IPS DF 4.7 (cell line): Measurements from ENCODE around the gene FABP6.
"Not testable (repeated sequence)": the region's sequence is repeated elsewhere in the genome, so short reads cannot be mapped to it uniquely, and the experiment has no call there.

Source experiments
- DNase-seq: peaks from one replicate; pipeline ENCODE4 v3.0.0-alpha.2; 2013; ENCODE audit warnings: low spot score; ENCODE audit errors: extremely low read depth

The FABP6 gene, protein sequence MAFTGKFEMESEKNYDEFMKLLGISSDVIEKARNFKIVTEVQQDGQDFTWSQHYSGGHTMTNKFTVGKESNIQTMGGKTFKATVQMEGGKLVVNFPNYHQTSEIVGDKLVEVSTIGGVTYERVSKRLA

DNA sequence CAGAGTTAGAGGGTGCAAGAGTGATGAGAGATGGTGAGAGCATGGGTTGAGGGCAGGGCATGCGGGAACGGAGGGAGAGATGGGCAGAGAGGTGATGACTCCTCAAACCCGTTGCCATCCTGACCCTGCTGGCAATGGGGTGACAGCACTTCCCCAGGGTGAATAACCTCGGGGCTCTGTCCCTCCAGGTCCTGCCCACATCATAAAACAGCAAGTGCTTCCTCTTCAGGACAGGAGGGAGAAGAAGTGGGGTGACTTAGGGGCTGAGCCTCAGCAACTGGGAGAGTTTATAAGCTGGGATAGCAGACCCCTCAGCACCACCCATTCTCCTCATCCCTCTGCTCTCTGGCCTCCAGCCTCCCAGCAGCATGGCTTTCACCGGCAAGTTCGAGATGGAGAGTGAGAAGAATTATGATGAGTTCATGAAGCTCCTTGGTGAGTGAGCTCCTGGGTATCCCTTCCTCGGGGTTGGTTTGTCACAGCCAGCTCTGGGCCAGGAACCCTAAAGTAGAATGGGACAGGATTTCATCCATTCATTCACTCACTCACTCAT is at the start of gene FABP6:
FABP6 (plus strand) TSS at position 317 of the 553 bp plus-strand sequence; CDS start at position 369, 52 bp downstream.
- no peak for DNase-seq

DNA sequence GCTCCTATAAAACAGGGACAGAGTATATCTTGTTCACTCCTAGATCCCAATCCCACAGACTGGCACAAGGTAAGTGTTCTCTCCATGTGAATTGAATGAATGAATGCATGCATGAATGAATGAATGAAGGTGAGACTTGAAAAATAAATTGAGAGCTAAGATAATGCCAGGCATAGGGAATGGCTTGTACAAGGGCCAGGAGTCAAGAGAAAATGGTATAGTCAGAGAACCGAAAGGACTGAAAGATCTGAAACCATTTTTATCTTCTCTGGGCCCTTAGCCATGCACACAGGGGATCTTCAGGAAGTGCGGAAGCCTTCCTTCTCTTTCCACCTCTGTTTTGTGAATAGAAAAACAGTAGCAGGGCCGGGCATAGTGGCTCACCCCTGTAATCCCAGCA is 48.4 kb upstream of the FABP6 start:
- DNase-seq: no peak

DNA sequence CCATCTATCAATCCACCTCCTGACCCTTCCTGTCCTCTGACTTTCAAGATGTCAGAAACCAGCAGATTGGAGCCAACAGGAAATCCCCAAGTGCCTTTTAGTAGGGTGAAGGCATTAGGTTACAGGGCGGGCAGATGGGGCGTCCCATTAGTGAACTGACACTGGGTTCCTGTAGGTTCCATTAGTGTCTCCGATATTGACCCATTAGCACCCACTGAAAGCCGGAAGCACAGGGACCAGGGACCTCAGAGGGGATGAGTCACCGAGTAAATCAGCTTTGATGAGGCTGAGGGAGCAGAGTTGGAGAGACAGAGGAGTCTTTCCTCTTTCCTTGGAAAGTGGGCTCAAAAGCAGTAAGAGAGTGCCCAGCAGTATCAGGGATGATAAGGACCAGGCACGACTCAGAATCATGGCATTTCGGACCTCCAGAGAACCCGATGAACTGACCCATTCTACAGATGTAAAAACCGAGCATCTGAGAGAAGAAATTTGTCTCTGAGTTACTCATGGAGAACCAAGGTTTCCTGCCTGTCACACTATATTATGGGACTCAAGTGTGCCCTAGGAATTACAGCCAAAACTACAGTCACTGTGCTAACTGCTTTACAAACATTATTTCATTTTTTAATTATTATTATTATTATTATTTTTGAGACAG is 47.2 kb upstream of the FABP6 start:
- DNase-seq: no peak

DNA sequence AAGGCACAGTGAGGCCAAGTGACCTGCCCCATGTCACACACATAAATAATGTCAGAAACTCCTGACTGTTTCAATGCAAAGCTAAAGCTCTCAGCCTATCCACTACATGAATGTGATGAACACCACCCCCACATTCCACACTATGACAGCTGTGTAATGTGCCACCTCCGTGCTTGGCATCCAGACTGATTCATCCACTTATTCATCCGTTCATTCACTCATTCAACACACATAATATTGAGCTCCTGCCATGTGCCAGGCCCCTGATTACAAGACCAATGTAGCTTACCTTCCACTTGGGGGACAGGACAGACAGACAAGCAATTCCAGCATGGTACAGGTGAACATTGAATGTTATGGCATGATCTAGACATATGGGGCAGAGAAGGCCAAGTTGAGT is 46.2 kb upstream of the FABP6 start:
- no peak for DNase-seq

DNA sequence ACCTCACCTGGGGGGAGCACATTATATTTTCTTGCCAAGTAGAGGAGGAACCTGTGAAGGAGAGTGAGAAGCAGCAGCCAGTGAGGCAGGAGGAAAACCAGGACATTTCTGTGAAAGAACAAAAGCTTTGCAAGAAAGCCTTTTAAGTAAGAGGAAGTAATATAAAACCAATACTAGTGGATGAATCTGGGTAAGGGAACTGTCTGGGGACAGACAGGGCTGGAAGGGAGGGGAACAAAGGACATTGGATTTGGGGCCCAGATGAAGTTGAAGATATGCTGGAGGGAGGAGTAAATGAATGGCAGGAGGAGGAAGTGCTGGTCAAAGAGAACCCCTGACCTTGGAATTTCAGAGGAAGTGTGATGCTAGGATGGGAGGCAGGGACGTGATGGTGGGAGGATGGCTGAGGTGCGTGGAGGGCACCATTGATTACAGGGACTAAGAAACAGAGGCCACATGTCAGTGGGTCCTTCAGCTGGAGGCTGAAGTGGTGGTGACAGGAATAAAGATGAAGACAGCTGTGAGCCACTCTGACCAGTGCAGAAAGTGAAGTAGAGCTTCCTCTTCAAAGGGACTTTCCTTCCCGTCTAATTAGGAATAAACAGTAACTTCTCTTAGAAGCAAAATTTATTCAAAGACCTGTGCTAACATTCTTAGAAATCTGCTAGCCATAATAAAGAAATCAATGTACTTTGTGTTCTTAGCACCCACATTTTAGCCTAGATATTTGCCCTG is 43.5 kb upstream of the FABP6 start:
- no peak for DNase-seq

DNA sequence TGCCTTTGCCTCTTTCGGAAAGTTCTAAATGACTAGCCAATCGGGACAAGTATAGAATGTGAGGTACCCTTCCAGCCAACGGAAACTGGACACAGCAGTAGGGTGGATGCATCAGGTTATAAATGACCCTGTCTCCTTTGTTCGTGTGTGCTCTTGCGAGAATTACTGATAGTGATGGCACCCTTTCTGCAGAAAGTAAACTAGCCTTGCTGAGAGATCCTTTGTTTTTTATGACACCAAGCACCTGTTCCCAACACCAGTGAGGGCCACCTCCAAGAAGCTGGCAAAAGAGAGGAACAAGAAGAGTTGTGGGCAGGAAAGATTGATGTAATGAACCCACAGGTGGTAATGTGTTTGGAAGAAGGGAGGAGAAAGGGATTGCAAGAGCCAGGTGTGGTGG is 42.8 kb upstream of the FABP6 start:
- no peak for DNase-seq

DNA sequence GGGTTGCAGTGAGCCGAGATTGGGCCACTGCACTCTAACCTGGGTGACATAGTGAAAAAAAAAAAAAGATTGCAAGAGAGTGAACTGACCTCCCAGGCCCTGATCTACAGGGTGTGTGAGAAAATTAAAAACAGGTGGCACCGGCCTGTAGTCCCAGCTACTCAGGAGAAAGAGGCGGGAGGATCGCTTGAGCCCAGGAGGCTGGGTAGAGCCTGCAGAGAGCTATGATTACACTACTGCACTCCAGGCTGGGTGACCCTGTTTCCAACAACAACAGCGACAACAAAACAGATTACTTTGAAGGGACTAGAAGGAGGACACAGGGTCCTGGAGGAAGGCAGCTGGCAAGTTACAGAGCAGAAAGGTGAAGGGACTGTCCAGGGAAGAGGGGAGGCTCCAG is 42.2 kb upstream of the FABP6 start:
- no peak for DNase-seq

DNA sequence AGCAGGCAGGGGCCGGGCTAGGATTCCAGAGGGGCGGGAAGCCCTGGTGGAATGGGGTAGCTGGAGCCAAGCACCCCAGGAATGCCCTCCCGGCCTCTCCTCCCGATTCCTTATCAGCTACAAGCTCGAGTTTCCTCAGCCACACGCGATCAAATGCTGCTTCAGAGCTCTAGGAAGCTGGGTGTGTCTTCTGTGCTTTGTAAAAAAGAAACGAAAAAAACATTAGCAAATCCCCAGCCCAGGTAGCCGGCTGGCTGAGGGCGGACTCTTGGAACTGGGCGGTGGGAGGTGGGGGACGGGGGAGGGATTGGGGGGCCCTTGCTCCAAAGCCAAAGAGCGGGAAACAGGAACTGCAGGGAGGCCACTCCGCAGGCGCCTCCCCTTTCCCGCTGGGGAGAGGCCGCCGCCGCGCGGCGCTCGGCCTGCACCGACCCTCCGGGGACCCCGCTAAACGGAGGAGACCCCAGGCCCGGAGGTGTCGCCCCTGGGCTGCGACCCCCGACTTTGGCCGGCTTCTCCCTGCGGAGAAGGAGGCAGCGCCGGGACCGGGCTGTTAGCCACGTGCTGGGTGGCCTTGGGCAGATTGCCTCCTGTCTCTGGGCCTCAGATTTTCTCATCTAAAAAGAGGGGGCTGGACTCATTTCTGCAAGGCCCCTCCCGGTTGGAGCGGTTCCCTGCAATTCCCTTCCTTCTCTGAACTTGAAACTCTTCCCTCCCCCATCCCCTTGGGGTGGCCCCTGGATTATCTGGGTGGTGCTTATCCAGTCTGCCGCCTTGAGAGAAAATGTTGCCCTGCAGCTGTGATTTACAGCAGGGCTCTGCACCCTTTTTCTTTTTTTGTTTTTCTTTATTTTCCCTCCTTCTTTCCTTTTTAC is 40.9 kb upstream of the FABP6 start:
- DNase-seq: no peak

DNA sequence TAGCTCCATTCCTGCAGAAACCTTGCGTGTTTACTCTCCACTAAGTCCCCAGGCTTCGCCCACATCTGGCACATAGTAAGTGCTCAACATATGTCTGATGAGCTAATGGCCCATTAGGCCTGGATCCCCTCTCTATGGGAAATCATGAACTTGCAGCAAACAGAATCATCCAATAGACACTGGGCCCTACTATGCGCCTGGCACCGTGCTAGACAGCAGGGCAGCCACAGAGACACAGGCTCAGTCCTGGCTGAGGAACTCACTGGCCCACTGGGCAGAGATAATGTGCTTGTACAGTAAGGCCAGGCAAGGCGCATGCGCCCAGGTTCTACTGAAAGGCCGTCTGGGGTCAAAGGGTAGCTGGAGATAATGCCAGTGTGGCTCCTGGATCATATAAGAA is 36.9 kb upstream of the FABP6 start:
- no peak for DNase-seq

DNA sequence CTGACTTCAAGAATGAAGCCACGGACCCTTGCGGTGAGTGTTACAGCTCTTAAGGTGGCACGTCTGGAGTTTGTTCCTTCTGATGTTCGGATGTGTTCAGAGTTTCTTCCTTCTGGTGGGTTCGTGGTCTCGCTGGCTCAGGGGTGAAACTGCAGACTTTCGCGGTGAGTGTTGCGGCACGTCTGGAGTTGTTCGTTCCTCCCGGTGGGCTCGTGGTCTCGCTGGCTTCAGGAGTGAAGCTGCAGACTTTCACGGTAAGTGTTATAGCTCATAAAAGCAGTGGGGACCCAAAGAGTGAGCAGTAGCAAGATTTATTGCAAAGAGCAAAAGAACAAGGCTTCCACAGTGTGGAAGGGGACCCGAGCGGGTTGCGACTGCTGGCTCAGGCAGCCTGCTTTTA is 36.2 kb upstream of the FABP6 start:
- not testable (repeated sequence) for DNase-seq

DNA sequence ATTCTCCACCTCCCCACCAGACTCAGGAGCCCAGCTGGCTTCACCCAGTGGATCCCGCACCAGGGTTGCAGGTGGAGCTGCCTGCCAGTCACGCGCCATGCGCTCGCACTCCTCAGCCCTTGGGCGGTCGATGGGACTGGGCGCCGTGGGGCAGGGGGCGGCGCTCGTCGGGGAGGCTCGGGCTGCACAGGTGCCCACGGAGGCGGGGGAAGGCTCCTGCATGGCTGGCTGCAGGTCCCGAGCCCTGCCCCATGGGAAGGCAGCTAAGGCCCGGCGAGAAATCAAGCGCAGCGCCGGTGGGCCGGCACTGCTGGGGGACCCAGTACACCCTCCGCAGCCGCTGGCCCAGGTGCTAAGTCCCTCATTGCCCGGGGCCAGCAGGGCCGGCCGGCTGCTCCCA is 35.5 kb upstream of the FABP6 start:
- DNase-seq: not testable (repeated sequence)

DNA sequence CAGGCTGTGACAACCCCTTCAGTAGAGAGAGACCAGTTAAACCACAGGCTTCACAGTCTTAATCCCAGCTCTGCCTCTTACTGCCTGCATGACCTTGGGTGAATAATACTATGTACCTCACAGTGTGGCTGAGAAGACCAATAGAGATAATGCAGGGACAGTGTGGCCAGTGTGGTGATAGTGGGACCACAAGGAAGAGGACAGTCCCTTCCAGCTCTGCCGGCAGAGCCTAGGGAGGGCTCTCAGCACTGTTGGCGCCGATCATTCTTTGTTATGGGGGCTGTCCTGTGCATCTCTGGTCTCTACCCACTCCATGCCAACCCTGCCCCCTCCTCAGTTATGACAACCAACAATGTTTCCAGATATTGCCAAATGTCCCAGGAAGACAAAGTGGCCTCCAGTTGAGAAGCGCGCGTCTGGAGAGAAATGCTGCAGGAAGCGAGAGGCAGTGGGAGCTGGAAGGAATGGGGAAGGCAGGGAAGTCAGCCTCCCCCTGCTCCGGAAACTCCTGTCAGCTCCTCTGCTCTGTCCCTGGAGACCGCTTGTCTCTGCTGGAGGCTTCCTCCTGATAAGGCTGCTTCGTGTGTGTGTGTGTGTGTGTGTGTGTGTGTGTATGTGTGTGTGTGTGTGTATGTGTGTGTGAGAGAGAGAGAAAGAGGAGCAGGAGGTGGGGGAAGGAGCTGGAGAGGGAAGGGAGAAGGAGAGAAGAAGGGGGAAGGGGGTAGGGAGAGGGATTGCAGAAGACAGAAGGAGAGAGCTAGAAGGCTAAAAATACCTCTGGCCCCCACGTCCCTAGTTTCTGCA is 31.8 kb upstream of the FABP6 start:
- no peak for DNase-seq

DNA sequence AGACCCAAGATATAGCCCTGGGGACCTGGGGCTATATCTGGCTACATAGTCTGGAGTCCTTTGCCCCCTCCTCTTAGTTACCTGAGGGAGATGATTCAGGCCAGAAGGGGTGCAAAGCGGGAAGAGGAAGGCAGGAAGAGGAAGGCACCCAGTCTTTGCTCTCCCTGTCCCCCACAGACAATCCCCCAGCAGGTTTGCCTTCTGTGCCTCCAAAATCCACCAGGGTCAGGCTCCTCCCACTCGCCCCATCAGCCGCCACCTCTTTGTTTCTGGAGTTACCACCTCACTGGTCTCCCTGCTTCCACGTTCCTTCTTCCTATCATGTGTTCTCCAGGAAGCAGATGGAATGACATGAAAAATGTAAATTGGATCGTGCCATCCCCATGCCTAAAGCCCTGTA is 31.2 kb upstream of the FABP6 start:
- no peak for DNase-seq

DNA sequence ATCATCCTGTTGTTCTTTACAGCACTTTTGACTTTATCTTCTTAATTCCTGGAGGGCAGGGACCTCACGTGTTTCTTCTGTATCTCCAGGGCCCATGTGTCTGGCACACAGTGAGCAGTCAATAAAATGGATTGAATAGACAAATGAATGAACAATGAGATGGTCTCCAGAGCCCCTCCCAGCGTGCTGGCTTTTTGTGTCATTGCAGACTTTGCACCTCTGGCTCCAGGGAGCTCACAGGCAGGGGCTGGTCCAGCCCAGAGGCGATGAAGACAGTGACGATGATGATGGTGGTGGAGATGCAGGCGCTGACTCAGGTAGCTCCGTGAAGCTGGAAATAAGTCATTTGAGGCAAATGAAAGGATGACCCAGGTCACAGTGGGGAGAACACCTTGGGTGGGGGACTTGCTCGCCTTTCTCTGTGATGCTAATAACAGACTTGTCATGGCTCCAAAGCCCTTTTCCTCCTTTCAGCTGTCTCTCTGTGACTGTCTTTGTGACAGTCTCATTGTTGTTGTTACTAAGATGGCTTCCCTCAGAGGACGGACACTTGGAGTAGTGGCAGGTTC is 30.4 kb upstream of the FABP6 start:
- no peak for DNase-seq

DNA sequence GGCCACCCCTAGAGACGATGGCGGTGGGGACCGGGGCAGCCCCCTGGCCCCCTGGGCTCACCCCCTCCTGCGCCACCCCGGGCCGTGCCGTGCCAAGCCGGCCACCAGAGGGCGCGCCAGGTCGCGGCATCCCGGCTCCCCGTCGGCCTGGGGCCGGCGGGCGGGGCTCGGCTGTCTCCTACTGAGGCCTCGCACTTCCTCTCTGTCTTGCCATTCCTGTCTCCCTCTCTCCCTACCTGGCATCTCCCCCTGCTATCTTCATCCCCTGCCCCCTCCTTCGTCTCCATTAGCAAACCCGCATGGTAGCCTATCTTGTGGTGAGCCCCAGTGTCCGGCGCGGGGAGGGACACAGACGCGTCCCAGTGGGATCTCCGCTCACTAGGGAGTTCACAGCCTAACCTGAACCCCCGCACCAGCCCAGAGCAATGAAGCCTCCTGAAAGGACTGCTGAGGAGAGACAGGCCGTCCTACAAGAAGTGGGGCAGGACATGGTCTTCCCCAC is 29.8 kb upstream of the FABP6 start:
- no peak for DNase-seq

DNA sequence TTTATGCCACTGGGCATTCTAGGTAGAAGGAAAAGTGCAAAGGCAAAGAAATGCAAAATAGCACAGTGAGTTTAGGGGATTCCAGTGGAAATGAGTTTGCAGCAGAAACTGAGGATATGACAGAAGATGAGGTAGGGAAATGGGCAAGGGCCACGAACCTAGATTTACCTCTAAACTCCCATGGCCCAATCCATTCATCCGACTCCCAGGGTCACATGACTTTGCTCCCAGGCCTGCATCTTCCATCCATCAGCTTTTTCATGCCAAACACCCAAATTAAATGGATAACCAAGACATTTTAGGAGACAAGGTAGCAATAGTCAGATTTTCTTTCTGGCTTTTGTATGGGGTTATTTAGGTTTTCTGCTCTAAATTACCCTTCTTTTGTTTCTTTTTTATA is 22.2 kb upstream of the FABP6 start:
- no peak for DNase-seq

DNA sequence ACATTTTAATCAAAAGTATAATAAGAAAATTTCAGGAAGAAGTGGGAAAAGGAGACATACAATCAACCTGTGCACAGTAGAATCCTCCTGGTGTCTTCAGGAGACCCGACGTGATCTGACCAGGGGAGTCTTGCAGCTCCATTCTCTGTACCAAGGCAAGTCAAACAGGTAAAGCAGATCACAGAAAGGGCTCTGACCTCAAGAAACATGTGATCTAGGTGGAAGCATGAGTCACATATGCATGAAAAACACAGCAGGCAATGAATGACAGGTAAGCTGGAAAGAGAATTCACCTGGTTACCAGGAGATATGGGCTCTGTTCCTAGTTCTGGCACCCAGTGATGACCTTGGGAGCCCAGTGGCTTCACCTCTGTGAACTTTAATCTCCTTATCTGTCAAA is 19.4 kb upstream of the FABP6 start:
- no peak for DNase-seq

DNA sequence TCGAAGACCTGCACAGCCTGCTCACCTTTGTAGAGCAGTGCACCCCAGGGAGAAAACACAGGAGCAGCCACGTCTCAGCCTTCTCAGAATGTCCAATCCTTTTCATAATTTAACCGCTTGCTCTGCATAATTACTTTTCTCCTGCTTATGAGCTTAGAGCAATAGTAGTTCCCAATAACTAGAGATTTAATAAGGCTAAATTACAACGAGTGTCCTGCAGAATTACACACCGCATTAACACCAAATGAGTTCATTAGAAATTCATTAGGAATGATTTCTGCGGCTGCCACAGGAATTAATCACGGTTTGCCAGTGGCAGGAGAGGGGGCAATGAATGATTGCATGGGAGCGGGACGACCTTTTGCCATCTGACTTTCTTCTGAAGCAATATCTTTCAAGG is 18.7 kb upstream of the FABP6 start:
- DNase-seq: no peak

DNA sequence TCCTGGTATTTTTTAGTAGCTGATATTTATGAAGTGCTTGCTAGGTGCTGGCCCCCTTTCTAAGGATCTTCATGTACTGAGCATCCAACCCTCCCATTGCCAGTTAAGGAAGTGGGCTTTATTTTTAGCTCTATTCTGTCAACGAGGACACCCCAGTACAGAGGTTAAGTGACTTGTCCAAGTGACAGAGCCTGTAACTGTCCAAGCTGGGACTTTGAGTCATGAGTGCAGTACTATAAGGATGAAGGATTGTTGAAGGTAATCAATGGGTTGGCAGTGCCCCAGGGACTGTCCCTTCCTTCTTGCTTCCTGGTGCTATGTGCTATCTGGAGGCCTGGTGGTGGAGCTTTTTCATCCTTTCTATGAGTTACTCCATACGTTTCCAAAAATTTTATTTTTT is 18.0 kb upstream of the FABP6 start:
- DNase-seq: no peak

DNA sequence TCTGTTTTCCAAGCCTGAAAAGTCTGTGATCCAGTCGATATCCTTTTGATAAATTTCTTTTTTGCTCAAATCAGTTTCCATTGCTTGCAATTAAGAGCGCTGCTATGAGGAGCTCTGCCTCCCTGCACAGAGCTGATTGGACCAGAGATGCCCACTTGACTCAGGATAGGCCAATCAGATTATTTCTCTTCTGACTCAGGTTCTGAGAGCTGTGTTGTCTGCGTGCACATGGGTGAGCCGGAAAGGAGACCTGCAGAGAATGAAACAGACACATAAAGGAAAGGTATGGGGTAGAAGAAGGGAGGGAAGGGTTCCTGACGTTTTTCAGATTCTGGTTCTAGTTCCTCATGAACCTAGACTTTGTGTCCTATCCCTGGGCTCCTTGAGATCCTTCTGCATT is 15.8 kb upstream of the FABP6 start:
- no peak for DNase-seq
